GM12878 (cell line): Measurements from ENCODE around the gene GEMIN8. TPM values are rescaled to one million over a fixed set of nuclear protein-coding genes. Genes with fewer than 3 reads are reported as not detected.

Experiments
- ATAC-seq: fragments of 200-7000 bp; cut with Tn5 transposase; 3 replicates; pipeline ENCODE4 v1.9.1; 2020; ENCODE audit warnings: mild to moderate bottlenecking, moderate library complexity
- BruUV-seq: library from RNA; stranded (reverse); fragments of 400-500 nt; replicated peaks from 2 replicates; lab custom pipeline; 2021; lab: Mats Ljungman, UMichigan
- CTCF ChIA-PET: fragments of 300-600 bp; sonication (Branson Sonifier 250); formaldehyde crosslinking; extraction: SDS; loops from one replicate; lab custom pipeline; 2021; ENCODE audit warnings: inconsistent platforms; lab: Yijun Ruan, JAX
- POLR2A ChIA-PET: fragments of 350-600 bp; formaldehyde crosslinking; extraction: SDS; loops from one replicate; lab custom pipeline; 2021; ENCODE audit warnings: inconsistent platforms; lab: Charles Lee
- RAD21 ChIA-PET: fragments of 300-600 bp; sonication (Branson Sonifier 250); formaldehyde crosslinking; loops from one replicate; lab custom pipeline; 2023; ENCODE audit warnings: antibody characterized with exemption; ENCODE audit not compliant: unreplicated experiment; lab: Charles Lee
- SMC1A ChIA-PET: fragments of 300-600 bp; sonication (Branson Sonifier 250); formaldehyde crosslinking; loops from one replicate; lab custom pipeline; 2023; ENCODE audit not compliant: unreplicated experiment, uncharacterized antibody; lab: Charles Lee
- DNase-seq: peaks from one replicate; pipeline ENCODE4 v3.0.0-alpha.2; 2011; ENCODE audit warnings: low read depth, low spot score
- FAIRE-seq: peaks from 3 replicates; lab custom pipeline; 2011; peaks lifted over from hg19 to GRCh38; lab: Jason Lieb, UNC
- H2AFZ ChIP-seq: 2 replicates; pipeline ENCODE4 v1.6.0; 2011; ENCODE audit warnings: low read depth, low read length, control low read depth; ENCODE audit not compliant: control insufficient read depth
- H3K27ac ChIP-seq: 2 replicates; pipeline ENCODE4 v1.5.1; 2011; ENCODE audit warnings: control low read depth; ENCODE audit not compliant: control insufficient read depth, insufficient read depth
- H3K27me3 ChIP-seq, 2 experiments: replicated peaks in 1 of 2; 2 replicates each; pipeline versions ENCODE4 v1.6.0 to v1.6.1; 2011; ENCODE audit warnings: low read length in 1 of 2; ENCODE audit not compliant: control insufficient read depth in 2 of 2, insufficient read depth in 2 of 2
- H3K36me3 ChIP-seq, 2 experiments: 2 replicates each; pipeline ENCODE4 v1.5.1; 2011; ENCODE audit warnings: low read length in 1 of 2; ENCODE audit not compliant: control insufficient read depth in 2 of 2, insufficient read depth in 2 of 2
- H3K4me1 ChIP-seq: 2 replicates; pipeline ENCODE4 v1.6.1; 2011; ENCODE audit warnings: mild to moderate bottlenecking, low read length, moderate library complexity, mixed read lengths; ENCODE audit not compliant: control insufficient read depth, insufficient read depth
- H3K4me2 ChIP-seq: 2 replicates; pipeline ENCODE4 v1.6.0; 2011; ENCODE audit warnings: control low read depth; ENCODE audit not compliant: control insufficient read depth, insufficient read depth
- H3K4me3 ChIP-seq: fragments of 200-600 bp; sonication (generic); 2 replicates; pipeline ENCODE4 v1.5.1; 2016
- H3K79me2 ChIP-seq: 2 replicates; pipeline ENCODE4 v1.6.0; 2011; ENCODE audit warnings: low read length; ENCODE audit not compliant: control insufficient read depth, insufficient read depth
- H3K9ac ChIP-seq: 2 replicates; pipeline ENCODE4 v1.8.0; 2011; ENCODE audit warnings: low read length, control low read depth, mixed read lengths; ENCODE audit not compliant: control insufficient read depth, insufficient read depth
- H3K9me3 ChIP-seq: replicated peaks from 3 replicates; pipeline ENCODE4 v1.5.1; 2011; ENCODE audit warnings: mild to moderate bottlenecking, low read length; ENCODE audit not compliant: control insufficient read depth, insufficient read depth
- H4K20me1 ChIP-seq: 2 replicates; pipeline ENCODE4 v1.6.0; 2011; ENCODE audit not compliant: control insufficient read depth, insufficient read depth
- BMI1 ChIP-seq: fragments of 450-650 bp; IDR thresholded peaks from 2 replicates; pipeline ENCODE4 v1.6.1; 2016; ENCODE audit warnings: mild to moderate bottlenecking, moderate library complexity, borderline replicate concordance
- CBX5 ChIP-seq: sonication (generic); IDR thresholded peaks from 2 replicates; pipeline ENCODE4 v1.6.1; 2016; ENCODE audit warnings: low read depth, moderate library complexity, mild to moderate bottlenecking, inconsistent platforms
- CREB1 ChIP-seq: IDR thresholded peaks from 2 replicates; pipeline ENCODE4 v1.6.1; 2012; ENCODE audit warnings: low read depth, mild to moderate bottlenecking, inconsistent platforms
- ETV6 ChIP-seq, 2 experiments: fragments of 450-650 bp in 1 of 2; IDR thresholded peaks in 1 of 2; conservative IDR thresholded peaks in 1 of 2; 2 replicates each; pipeline ENCODE4 v1.6.1; 2014; ENCODE audit warnings: antibody characterized with exemption in 1 of 2, borderline replicate concordance in 1 of 2, low read depth in 1 of 2, mild to moderate bottlenecking in 1 of 2, moderate library complexity in 1 of 2
- HDGF ChIP-seq: fragments of 450-650 bp; IDR thresholded peaks from 2 replicates; pipeline ENCODE4 v1.6.1; 2016; ENCODE audit warnings: antibody characterized with exemption
- KAT2A ChIP-seq: conservative IDR thresholded peaks from 2 replicates; pipeline ENCODE4 v1.6.1; 2011; ENCODE audit warnings: low read depth, low read length; ENCODE audit not compliant: control insufficient read depth
- KDM1A ChIP-seq: fragments of 200-600 bp; sonication (generic); IDR thresholded peaks from 2 replicates; pipeline ENCODE4 v1.6.1; 2016; ENCODE audit warnings: borderline replicate concordance
- MEF2A ChIP-seq: IDR thresholded peaks from 2 replicates; pipeline ENCODE4 v1.6.1; 2011; ENCODE audit warnings: low read depth, mild to moderate bottlenecking, low read length, moderate library complexity; ENCODE audit not compliant: insufficient read depth
- MTA2 ChIP-seq: fragments of 450-650 bp; IDR thresholded peaks from 2 replicates; pipeline ENCODE4 v1.6.1; 2016; ENCODE audit warnings: low read depth, mild to moderate bottlenecking, moderate library complexity
- NR2C1 ChIP-seq: fragments of 450-650 bp; IDR thresholded peaks from 2 replicates; pipeline ENCODE4 v1.6.1; 2017; ENCODE audit warnings: antibody characterized with exemption, mild to moderate bottlenecking, moderate library complexity
- RAD51 ChIP-seq: fragments of 450-650 bp; IDR thresholded peaks from 2 replicates; pipeline ENCODE4 v1.6.1; 2016; ENCODE audit warnings: moderate library complexity, mild to moderate bottlenecking, inconsistent platforms
- RCOR1 ChIP-seq: conservative IDR thresholded peaks from 2 replicates; pipeline ENCODE4 v1.6.1; 2012; ENCODE audit warnings: low read depth, low read length, improper control_type of control experiment
- SUPT20H ChIP-seq: IDR thresholded peaks from 2 replicates; pipeline ENCODE4 v1.6.1; 2011; ENCODE audit warnings: low read depth, mild to moderate bottlenecking, low read length, moderate library complexity, borderline replicate concordance; ENCODE audit not compliant: control insufficient read depth
- YY1 ChIP-seq: IDR thresholded peaks from 2 replicates; pipeline ENCODE4 v1.6.1; 2011; ENCODE audit warnings: low read depth, mild to moderate bottlenecking, low read length
- ZNF217 ChIP-seq: fragments of 450-650 bp; IDR thresholded peaks from 2 replicates; pipeline ENCODE4 v1.6.1; 2017; ENCODE audit warnings: antibody characterized with exemption, mild to moderate bottlenecking
- WGBS: methylation state at CpG from one replicate; pipeline ENCODE4 v1.1.6; 2016; ENCODE audit warnings: low lambda C conversion rate; ENCODE audit not compliant: insufficient replicate concordance, insufficient coverage; ENCODE audit errors: missing lambda C conversion rate; 5-methylcytosine and 5-hydroxymethylcytosine counted together
- in situ Hi-C: fragments of 300-500 bp; cut with MboI; formaldehyde crosslinking; loops from 9 replicates; pipeline ENCODE4 v1.14.3; 2018; ENCODE audit warnings: mixed read lengths
- intact Hi-C: fragments of 100-400 bp; cut with micrococcal nuclease; formaldehyde crosslinking; loops from one replicate; pipeline ENCODE4 v1.14.2; 2022; ENCODE audit not compliant: unreplicated experiment
- polyA plus RNA-seq, 11 experiments: library from polyadenylated mRNA; depleted of rRNA in 4 of 11; unstranded in 6 of 11; stranded (reverse) in 5 of 11; fragments of >200 nt; fragmentation: Nextera tagmentation in 4 of 11; fragmentation: Illumina TruSeq in 1 of 11; extraction: Ambion mirVana in 4 of 11; extraction: Trizol in 1 of 11; gene quantifications; 1 replicate in 1 of 11; 2 replicates in 10 of 11; pipeline versions ENCODE4 v1.2.1 to v1.2.3, GENCODE V29; 2011 to 2016; ENCODE audit warnings: inconsistent platforms in 2 of 11, missing spikeins in 2 of 11, low read depth in 1 of 11
- total RNA-seq, 4 experiments: library from RNA; depleted of rRNA in 3 of 4; stranded (reverse); fragments of >200 nt in 3 of 4; fragmentation: Illumina TruSeq in 1 of 4; extraction: Trizol in 1 of 4; gene quantifications; 2 replicates each; pipeline versions ENCODE4 v1.2.1 to v1.2.3, GENCODE V29; 2013 to 2021
- TF ChIP-seq, protein P1 (sequence below): fragments of 450-650 bp; IDR thresholded peaks from 2 replicates; pipeline ENCODE4 v1.6.1; 2017; ENCODE audit warnings: mild to moderate bottlenecking
- TF ChIP-seq, protein P2 (sequence below): IDR thresholded peaks from 2 replicates; pipeline ENCODE4 v1.6.1; 2011; ENCODE audit warnings: mild to moderate bottlenecking, low read depth, low read length, moderate library complexity; ENCODE audit not compliant: insufficient replicate concordance

The GEMIN8 gene
- total and polyA plus RNA-seq, 10 of the 15 experiments (the other 5 are each of a cell fraction or from before 2014, with no cell fraction given) = 18.4 to 87.0 (median 27.7) TPM

DNA sequence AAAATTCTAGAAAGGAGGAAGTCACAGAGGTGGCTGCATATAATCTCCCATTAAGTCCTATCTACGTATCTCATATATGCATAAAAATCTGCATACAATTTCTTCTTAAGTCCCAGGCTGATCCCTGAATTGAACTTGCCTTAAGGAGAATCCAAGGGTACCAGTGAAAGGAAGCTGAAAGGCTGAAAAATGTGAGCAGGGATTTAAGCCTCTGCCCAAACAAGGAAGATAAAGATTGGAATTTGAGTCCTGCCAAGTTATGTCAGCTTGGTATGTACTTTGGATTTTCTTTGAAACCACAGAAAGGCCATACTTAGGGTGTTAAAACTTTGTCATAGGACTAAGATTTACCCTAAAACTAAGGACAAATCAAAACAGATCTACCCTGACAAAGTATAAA lies 26.5 kb upstream of the GEMIN8 start:
- Histone ChIP-seq H3K36me3 (no peaks in the 10 kb centered on the region), H2AFZ (no peak overlapping the region), H3K27ac (no peak overlapping the region), H4K20me1 (no peaks in the 10 kb centered on the region), H3K4me1 (no peaks in the 10 kb centered on the region), H3K9me3 (no peaks in the 10 kb centered on the region), H3K4me3 (no peak overlapping the region), H3K27me3 (no peaks in the 10 kb centered on the region; a peak in 2 of 4 replicates), H3K79me2 (no peaks in the 10 kb centered on the region), H3K4me2 (no peak overlapping the region), H3K9ac (no peak overlapping the region)
- in situ Hi-C loops = no loop called here
- RAD21 ChIA-PET = no interaction called here
- POLR2A ChIA-PET = no interaction called here
- DNase-seq (no peak), FAIRE-seq (no peak), ATAC-seq (no peak)
- TF ChIP-seq SUPT20H (no peak), MTA2 (no peak), YY1 (no peak), NR2C1 (no peak), HDGF (no peak)
- TF ChIP-seq, protein P1, sequence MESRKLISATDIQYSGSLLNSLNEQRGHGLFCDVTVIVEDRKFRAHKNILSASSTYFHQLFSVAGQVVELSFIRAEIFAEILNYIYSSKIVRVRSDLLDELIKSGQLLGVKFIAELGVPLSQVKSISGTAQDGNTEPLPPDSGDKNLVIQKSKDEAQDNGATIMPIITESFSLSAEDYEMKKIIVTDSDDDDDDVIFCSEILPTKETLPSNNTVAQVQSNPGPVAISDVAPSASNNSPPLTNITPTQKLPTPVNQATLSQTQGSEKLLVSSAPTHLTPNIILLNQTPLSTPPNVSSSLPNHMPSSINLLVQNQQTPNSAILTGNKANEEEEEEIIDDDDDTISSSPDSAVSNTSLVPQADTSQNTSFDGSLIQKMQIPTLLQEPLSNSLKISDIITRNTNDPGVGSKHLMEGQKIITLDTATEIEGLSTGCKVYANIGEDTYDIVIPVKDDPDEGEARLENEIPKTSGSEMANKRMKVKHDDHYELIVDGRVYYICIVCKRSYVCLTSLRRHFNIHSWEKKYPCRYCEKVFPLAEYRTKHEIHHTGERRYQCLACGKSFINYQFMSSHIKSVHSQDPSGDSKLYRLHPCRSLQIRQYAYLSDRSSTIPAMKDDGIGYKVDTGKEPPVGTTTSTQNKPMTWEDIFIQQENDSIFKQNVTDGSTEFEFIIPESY = no peak
- no TSS peak for BruUV-seq
- CTCF ChIA-PET = interaction anchor here (0.7 to 1.2 kb wide), 2 partner anchors 17 to 70 kb away, joined by 3 to 4 read pairs; no protein-coding TSS in a partner anchor
- SMC1A ChIA-PET = interaction anchor here (1.1 kb wide), 1 partner anchor 10 kb away, joined by 3 read pairs; no protein-coding TSS in a partner anchor
- WGBS = 53% methylated on average over 1 of the region's 1 CpG
- intact Hi-C loops = no loop called here

DNA sequence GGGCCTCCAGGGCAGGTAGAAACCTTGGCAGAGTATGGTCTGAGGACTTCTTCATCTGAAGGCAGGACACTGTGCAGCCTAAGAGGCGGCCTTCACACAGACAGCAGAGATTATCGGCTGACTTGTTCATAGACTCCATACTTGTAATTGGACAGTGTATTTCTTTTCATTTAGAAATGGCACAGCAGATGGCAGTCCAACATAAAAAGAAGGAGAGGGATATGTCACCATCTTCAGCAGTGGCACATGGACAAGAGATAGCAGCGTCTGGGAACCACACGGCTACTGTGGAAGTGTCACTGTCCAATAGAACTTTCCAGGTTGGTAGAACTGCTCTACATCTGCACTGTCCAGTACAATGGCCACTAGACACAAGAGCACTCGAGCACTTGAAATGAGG lies 21.7 kb upstream of the GEMIN8 start:
- WGBS = 47% methylated on average over 5 of the region's 5 CpGs
- ChIA-PET POLR2A (no interaction called here), SMC1A (interaction anchor here (0.6 to 1.5 kb wide), 3 partner anchors 11 to 1091 kb away, joined by 3 to 4 read pairs (median 4); no protein-coding TSS in a partner anchor), CTCF (no interaction called here), RAD21 (no interaction called here)
- FAIRE-seq (no peak), DNase-seq (no peak), ATAC-seq (no peak)
- no peak overlapping the region for H3K9ac ChIP-seq
- H3K79me2 ChIP-seq = no peaks in the 10 kb centered on the region
- in situ Hi-C loops (no loop called here), intact Hi-C loops (no loop called here)
- no TSS peak for BruUV-seq
- H3K27me3 ChIP-seq = peaks cover 2% of the 10 kb centered on the region in 2 experiments; a peak in 3 of 4 replicates
- H3K4me2 ChIP-seq = no peak overlapping the region
- no peak for TF ChIP-seq ZNF217
- TF ChIP-seq, protein P2, sequence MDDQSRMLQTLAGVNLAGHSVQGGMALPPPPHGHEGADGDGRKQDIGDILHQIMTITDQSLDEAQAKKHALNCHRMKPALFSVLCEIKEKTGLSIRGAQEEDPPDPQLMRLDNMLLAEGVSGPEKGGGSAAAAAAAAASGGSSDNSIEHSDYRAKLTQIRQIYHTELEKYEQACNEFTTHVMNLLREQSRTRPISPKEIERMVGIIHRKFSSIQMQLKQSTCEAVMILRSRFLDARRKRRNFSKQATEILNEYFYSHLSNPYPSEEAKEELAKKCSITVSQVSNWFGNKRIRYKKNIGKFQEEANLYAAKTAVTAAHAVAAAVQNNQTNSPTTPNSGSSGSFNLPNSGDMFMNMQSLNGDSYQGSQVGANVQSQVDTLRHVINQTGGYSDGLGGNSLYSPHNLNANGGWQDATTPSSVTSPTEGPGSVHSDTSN = no peak
- no peak for TF ChIP-seq MEF2A
- no peak for TF ChIP-seq KDM1A
- no peak for TF ChIP-seq RAD51
- no peak for TF ChIP-seq CBX5
- TF ChIP-seq KAT2A = no peak
- no peak for TF ChIP-seq RCOR1
- no peak for TF ChIP-seq ETV6 (conservative IDR thresholded peaks at IDR 0.05 in 1 of 2, IDR thresholded peaks at IDR 0.05 in 1 of 2; ENCODE audit: borderline replicate concordance in 1 of 2, low read depth in 1 of 2)
- TF ChIP-seq BMI1 = no peak
- TF ChIP-seq CREB1 = no peak
- no peaks in the 10 kb centered on the region for H3K36me3 ChIP-seq
- no peaks in the 10 kb centered on the region; the same call in 2 of the 3 replicates for H3K9me3 ChIP-seq
- H3K27ac ChIP-seq = no peak overlapping the region
- no peaks in the 10 kb centered on the region for H4K20me1 ChIP-seq
- no peaks in the 10 kb centered on the region for H3K4me1 ChIP-seq
- no peak overlapping the region for H3K4me3 ChIP-seq
- H2AFZ ChIP-seq = no peak overlapping the region
